Testis (tissue), 3 donors: ENCODE data around the gene SRD5A1. TPM values are rescaled to one million over a fixed set of nuclear protein-coding genes. Genes with fewer than 3 reads are reported as not detected.
A peak's percentile ranks its signal among the peaks of the same experiment; 100 is the strongest.

Experiments used
- DNase-seq: peaks from one replicate; pipeline ENCODE4 v3.0.0-alpha.2; 2019
- H3K27ac ChIP-seq, 2 donors: fragments of 200-600 bp; sonication (generic); one replicate each; pipeline ENCODE4 v1.5.1; 2019
- H3K27me3 ChIP-seq: fragments of 200-600 bp; sonication (generic); one replicate; pipeline ENCODE4 v1.5.1; 2019
- H3K36me3 ChIP-seq: fragments of 200-600 bp; sonication (generic); one replicate; pipeline ENCODE4 v1.5.1; 2017; ENCODE audit warnings: low read depth; ENCODE audit errors: missing control alignments
- H3K4me1 ChIP-seq: fragments of 200-600 bp; sonication (generic); one replicate; pipeline ENCODE4 v1.5.1; 2019
- H3K4me3 ChIP-seq, 2 donors: fragments of 200-600 bp; sonication (generic); one replicate each; pipeline ENCODE4 v1.5.1; 2017 to 2019
- H3K9me3 ChIP-seq: fragments of 200-600 bp; sonication (generic); one replicate; pipeline ENCODE4 v1.5.1; 2017
- CTCF ChIP-seq, 3 experiments: fragments of 450-650 bp in 2 of 3; fragments of 200-600 bp in 1 of 3; sonication (generic) in 1 of 3; IDR thresholded peaks; one replicate each; pipeline ENCODE4 v1.5.1; 2016 to 2019; ENCODE audit warnings: antibody characterized with exemption in 3 of 3, mild to moderate bottlenecking in 2 of 3, moderate library complexity in 1 of 3
- POLR2A ChIP-seq: fragments of 450-650 bp; IDR thresholded peaks from one replicate; pipeline ENCODE4 v1.6.1; 2017; ENCODE audit warnings: antibody characterized with exemption, mild to moderate bottlenecking, moderate library complexity
- WGBS, 2 donors: methylation state at CpG; one replicate each; pipeline ENCODE4 v1.1.5; 2018; 5-methylcytosine and 5-hydroxymethylcytosine counted together
- intact Hi-C: fragments of 100-400 bp; cut with DNase I; formaldehyde crosslinking; loops from one replicate; pipeline ENCODE4 v1.15.1; 2023; ENCODE audit warnings: low total_unique reads
- polyA plus RNA-seq: library from polyadenylated mRNA; stranded (reverse); fragments of 350-450 nt; fragmentation: Illumina TruSeq; extraction: RNeasy Lipid Tissue Mini Kit (QIAGEN cat#74804); gene quantifications from one replicate; pipeline ENCODE4 v1.2.3, GENCODE V29; 2014; ENCODE audit warnings: low read depth, low replicate concordance; ENCODE audit not compliant: insufficient read depth
- total RNA-seq, 2 donors: library from RNA; depleted of rRNA; stranded (reverse); fragments of >200 nt; gene quantifications; one replicate each; pipeline ENCODE4 v1.2.3, GENCODE V29; 2016

The SRD5A1 gene
- total and polyA plus RNA-seq, 3 donors from 2014 or later, result 3.8 to 13.9 (median 7.9) TPM

GRCh38 chr5:6616632-6617031 lies 16.6 kb upstream of the SRD5A1 start:
- H3K27ac ChIP-seq, result no peak overlapping the region
- no peaks in the 10 kb centered on the region for H3K36me3 ChIP-seq
- no peaks in the 10 kb centered on the region for H3K9me3 ChIP-seq
- H3K27me3 ChIP-seq, result no peaks in the 10 kb centered on the region
- TF ChIP-seq POLR2A (no peak), CTCF (IDR thresholded peaks at IDR 0.05) (no peak)
- DNase-seq, result no peak
- no peak overlapping the region for H3K4me3 ChIP-seq
- intact Hi-C loops, result no loop called here
- WGBS, 2 donors, result 85 to 90% methylated on average over 6 of the region's 6 CpGs
- no peaks in the 10 kb centered on the region for H3K4me1 ChIP-seq

- Histone ChIP-seq H3K4me3 (no peak overlapping the region), H3K4me1 (no peaks in the 10 kb centered on the region), H3K9me3 (no peaks in the 10 kb centered on the region), H3K27ac (no peak overlapping the region), H3K36me3 (no peaks in the 10 kb centered on the region), H3K27me3 (no peaks in the 10 kb centered on the region)
- DNase-seq, result no peak
- 86 to 89% methylated on average over 4 of the region's 4 CpGs for WGBS, 2 donors
- intact Hi-C loops, result no loop called here
- TF ChIP-seq POLR2A (no peak), CTCF (IDR thresholded peaks at IDR 0.05) (no peak)
Observed at GRCh38 chr5:6623228-6623627, 10.0 kb upstream of the SRD5A1 start.

- TF ChIP-seq CTCF (IDR thresholded peaks at IDR 0.05) (no peak), POLR2A (no peak)
- H3K36me3 ChIP-seq, result no peaks in the 10 kb centered on the region
- no peaks in the 10 kb centered on the region for H3K4me1 ChIP-seq
- H3K27me3 ChIP-seq, result no peaks in the 10 kb centered on the region
- H3K27ac ChIP-seq, result no peak overlapping the region
- 95 to 100% methylated on average over 1 to 3 of the region's 3 CpGs for WGBS, 2 donors
- DNase-seq, result no peak
- H3K9me3 ChIP-seq, result no peaks in the 10 kb centered on the region
- H3K4me3 ChIP-seq, result no peak overlapping the region
- intact Hi-C loops, result no loop called here
Observed at GRCh38 chr5:6623941-6624340, 9.3 kb upstream of the SRD5A1 start.

GRCh38 chr5:6626508-6626907 lies 6.7 kb upstream of the SRD5A1 start:
- no peaks in the 10 kb centered on the region for H3K9me3 ChIP-seq
- no peak for DNase-seq
- no peaks in the 10 kb centered on the region for H3K36me3 ChIP-seq
- TF ChIP-seq POLR2A, result no peak
- TF ChIP-seq CTCF (IDR thresholded peaks at IDR 0.05), result no peak
- H3K27me3 ChIP-seq, result no peaks in the 10 kb centered on the region
- H3K27ac ChIP-seq, result no peak overlapping the region
- H3K4me3 ChIP-seq, result no peak overlapping the region
- intact Hi-C loops, result no loop called here
- peaks cover 5% of the 10 kb centered on the region for H3K4me1 ChIP-seq
- WGBS, 2 donors, result 93 to 94% methylated on average over 8 to 10 of the region's 10 CpGs

GRCh38 chr5:6631441-6631840 lies 1.8 kb upstream of the SRD5A1 start:
- 79 to 82% methylated on average over 4 of the region's 4 CpGs for WGBS, 2 donors
- TF ChIP-seq POLR2A, result no peak
- TF ChIP-seq CTCF (IDR thresholded peaks at IDR 0.05), result no peak
- intact Hi-C loops, result no loop called here
- Histone ChIP-seq H3K27ac (no peak overlapping the region), H3K4me3 (peak overlapping the region in 1 of 2 donors; percentile 97), H3K9me3 (no peaks in the 10 kb centered on the region), H3K36me3 (no peaks in the 10 kb centered on the region), H3K4me1 (peaks cover 19% of the 10 kb centered on the region), H3K27me3 (no peaks in the 10 kb centered on the region)
- DNase-seq, result no peak
